HG02571 (cell line): ENCODE results near the gene PCK1.

Experiments
- ATAC-seq: cut with Tn5 transposase; IDR thresholded peaks from one replicate; pipeline ENCODE4 v1.9.1; 2021; ENCODE audit warnings: mild to moderate bottlenecking, moderate library complexity; ENCODE audit not compliant: unreplicated experiment

Gene PCK1

DNA sequence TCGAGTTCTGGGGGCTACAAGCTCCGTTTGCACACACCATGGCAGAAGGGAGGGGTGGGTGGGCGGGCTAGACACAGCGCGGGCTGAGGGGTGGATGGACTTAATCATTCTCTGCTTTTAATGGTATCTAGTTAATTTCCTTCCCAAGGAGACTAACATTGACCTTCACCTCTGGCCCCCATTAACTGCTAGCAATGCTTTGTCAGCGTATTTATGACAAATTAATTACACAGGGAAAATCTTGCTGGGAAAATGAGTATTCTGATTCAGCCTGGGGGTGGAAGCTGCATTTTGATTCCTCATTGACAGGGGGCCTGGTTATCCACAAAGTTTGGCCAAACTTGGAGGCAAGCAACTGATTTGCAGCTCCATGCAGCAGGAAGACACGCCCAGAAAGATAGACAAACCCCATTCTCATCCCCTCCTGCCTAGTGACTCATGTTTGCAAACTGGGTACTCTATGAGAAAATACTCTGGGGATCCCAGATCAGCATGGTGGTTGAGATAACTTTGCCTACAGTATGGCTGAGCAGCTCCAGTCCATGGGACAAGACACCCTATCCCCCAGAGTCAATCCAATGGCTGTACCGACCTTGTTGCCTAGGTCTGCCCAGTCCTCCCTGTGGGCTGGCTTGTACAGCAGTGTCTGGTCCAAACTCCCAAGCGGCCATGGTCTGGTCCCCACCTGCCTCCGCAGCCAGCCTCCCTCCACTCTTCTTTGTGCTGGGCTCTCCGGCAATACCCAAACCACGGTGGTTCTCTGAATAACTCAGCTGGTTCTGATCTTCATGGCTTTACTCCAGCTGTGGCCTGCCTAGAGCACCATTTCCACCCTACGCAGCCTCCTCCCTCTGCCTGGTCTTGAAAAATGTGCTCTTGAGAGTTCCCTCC lies 39.7 kb downstream of the PCK1 start:
- ATAC-seq, result peak; percentile 39

DNA sequence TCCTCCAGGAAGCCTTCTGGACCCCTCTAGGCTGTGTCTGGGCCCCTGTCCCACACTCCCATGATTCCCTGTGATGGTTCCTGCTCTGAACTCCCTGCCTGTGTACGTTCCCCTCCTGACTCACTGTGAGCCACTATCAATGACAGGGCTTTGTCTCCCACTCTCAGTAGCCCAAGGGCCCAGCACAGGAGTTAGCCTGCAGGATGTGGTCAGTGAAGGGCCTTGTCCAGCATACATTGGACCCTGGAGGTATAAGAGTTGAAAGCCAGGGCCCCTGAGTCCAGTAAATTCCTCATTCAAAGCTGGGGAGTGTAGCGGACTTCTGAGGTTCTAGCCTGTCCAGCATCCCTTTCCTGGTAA lies 40.3 kb downstream of the PCK1 start:
- no peak for ATAC-seq

DNA sequence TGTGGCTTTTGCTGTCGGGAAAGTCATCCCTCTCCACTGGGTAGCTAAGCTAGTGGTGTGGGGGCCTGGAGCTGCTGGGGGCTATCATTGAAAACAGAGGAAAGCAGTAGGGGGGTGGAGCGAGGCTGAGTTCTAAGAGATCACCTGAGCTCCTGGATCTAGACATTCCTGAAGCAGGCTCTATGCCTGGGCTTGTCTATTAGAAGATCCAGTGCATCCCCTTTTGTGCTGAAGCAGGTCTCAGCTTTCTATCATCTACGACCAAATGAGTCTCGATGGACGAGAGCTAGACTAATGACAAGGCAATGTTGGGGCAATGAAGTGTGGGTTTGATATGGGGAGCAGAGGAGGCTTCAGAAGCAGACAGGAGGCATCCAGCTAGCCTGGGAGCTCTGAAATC lies 40.8 kb downstream of the PCK1 start:
- no peak for ATAC-seq

DNA sequence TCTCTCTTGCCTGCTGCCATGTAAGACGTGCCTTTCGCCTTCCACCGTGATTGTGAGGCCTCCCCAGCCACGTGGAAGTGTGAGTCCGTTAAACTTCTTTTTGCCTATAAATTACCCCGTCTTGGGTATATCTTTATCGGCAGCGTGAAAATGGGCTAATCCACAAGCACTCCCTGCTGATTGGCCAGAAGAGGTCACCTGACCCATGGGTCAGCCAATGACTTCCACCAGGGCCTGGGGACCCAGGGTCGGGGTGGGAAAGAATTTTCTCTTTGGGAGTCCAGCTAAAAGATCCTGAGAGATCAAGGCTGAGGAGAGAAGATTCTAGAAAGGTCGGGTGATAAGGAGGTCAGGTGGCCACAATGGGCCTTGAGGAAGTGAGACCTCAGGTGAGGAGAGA lies 42.2 kb downstream of the PCK1 start:
- ATAC-seq, result no peak

DNA sequence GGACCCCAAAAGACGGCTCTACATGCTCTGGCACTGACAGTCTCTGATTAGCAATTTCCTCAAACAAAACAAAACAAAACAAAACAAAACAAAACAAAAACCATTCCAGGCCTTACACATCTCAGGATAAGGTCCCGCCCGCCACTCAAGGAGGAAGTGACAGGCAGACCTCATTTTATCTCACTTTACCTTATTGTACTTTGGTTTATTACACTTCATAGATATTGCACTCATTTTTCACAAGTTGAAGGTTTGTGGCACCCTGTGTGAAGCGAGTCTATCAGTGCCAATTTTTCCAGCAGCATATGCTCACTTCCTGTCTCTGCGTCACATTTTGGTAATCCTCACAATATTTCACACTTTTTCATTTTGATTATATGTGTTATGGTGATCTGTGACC lies 44.1 kb downstream of the PCK1 start:
- no peak for ATAC-seq

DNA sequence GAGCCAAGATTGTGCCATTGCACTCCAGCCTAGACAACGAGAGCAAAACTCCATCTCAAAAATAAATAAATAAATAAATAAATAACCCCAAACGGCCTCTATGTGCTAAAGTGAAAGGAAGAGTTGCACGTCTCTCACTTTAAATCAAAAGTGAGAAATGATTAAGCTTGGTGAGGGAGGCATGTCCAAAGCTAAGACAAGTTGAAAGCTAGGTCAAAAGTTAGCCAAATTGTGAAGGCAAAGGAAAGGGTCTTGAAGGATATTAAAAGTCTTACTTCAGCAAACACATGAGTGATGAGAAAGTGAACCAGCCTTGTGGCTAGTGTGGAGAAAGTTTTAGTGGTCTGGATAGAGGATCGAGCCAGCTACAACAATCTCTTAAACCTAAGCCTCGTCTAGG lies 45.0 kb downstream of the PCK1 start:
- ATAC-seq, result no peak

DNA sequence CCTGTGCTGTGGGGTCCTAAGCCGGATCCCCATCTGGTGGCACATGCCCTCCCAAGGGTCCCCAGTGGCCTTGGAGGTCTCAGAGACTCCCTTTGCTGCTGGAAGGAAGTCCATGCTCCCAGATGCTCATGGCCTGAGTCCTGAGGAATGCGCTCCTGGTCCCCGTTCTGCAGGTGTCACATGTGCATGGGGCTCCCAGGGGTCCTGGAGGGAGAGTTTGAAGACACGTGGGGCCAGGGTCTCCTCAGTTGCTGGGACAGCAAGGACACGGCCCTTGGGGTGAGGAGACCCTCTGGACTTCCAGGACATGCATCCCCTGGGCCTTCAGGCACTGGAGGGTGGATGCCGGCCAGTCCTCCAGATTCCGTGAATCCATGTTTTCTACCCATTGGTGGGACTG lies 47.6 kb downstream of the PCK1 start:
- no peak for ATAC-seq

DNA sequence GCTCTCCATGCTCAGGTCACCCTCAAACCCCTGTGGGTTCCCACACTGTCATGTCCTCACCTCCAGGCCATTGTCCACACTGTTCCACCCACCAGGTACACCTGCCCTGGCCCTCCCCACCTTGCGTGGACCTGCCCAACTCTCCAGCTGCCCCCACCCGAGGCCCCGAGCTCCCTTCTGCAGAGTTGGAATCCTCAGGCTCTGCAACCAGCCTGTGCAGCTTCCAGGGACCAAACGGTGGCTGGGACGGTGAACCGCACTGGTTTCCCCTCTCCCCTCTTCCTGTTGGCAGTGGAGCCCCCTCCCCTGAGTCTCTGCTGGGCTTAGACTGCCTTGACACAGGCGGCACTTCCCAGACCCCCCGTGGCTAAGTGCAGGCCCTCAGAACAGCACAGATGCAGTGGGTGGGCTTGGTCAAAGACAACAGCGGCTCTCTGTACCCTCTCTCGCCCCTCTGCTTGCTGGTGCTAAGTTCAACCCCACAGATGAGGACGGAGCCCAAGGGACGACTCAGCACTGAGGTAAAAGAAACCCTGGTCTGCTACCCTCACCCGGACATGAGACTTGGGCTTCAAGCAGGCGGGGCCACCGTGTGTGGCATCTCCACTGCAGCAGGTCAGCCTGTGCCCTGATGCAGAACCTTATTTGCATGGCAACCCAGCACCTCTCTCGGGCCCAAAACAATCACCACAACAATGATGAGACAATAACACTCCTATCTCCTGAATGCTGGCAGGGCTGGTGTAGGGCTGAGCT lies 48.4 kb downstream of the PCK1 start:
- ATAC-seq, result no peak

DNA sequence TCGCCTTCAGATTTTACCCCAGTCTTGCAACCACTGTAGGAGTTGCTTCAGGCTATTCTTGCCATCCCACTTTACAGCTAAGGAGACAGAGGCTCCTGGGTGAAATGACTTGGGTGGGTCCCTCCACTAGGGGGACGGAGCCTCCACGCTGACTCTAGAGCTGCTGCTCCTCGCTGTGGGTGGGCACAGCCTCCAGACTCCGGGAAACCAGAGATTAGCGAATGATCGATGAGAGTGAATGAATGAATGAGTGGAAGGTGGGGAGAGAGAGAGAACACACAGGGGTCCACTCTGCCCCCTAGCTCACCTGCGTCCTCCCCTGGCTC lies 48.9 kb downstream of the PCK1 start:
- ATAC-seq, result no peak

DNA sequence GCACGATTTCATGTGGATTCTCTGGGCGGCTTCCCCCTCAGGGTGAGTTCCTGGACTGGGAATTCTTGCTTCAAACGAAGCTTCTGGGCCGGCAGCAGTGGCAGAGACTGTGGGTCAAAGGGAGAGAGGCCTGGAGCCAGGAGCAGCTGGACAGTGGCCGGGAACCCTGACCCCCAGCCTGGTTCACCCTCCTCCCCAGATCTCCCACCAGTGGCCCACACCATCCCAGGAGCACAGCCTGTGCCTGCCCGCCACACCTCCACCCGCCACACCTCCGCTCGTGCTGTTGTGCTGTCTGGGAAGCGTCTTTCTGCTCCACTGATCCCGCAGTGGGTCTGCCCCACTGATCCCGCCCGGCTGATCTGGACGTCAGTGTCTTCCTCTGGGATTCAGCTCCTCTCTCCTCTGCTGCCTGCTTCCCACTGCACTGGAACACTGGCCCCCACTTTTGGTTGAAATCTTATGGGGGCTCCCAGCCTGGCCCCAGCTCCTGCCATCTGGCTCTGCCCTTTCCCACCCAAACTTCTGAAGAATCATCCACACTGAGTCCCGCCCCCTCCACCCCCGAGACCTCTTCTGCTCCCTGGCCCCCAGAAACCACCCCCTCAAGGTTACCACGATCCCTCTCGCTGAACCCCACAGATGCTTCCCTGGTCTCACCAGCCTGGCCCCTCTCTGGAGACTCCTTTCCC lies 49.5 kb downstream of the PCK1 start:
- ATAC-seq, result no peak

DNA sequence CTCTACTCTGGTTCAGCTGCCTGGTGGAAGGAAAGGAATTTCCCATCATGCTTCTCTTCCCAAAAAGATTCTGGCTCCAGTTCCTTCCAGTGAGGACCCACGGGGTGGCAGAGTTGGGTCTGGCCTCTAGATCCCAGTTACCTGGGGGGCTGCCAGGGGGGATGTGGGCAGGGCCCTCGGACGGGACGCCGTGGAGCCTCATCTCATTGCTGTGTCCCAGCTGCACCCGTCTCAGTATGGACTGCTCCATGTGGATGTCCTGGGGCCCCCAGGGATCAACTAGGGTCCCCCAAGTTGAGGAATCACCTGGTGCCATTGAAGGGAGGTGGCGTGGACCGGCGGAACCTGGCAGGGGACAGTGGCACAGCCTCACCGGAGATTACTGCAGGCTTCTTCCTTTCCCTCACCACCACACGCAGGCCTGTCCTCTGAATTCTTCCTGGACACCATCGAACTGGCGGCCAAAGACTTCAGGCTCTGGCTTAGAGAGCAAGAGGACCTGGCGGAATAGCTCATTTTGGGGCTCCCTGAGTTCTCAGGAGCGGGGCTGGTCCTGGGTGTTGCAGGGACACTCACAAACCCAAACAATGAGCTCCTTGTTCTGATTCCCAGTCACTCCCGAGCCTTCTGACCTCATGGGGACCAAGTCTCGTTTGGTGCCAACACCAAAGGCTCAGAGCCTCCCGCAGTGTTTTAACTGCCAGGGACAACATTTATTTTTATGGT lies 50.8 kb downstream of the PCK1 start:
- ATAC-seq, result no peak

DNA sequence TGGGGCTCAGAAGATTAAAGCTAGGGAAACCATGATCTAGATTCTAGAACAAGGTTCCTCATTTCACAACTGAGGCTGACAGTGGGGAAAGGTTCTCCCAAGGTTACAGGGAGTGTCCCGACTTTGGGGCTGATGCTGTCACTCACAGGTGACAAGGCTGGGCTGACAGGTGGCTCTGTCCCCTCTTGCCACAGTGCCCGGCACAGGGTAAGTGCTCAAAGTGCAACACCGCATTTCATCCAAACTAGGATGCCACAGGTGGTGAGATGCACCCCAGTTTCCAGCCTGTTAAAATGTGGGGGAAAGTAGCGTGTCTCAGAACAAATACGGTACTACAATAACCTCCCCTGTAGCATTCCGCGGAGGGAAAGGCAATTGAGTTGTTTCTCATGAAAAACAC lies 51.5 kb downstream of the PCK1 start:
- no peak for ATAC-seq

DNA sequence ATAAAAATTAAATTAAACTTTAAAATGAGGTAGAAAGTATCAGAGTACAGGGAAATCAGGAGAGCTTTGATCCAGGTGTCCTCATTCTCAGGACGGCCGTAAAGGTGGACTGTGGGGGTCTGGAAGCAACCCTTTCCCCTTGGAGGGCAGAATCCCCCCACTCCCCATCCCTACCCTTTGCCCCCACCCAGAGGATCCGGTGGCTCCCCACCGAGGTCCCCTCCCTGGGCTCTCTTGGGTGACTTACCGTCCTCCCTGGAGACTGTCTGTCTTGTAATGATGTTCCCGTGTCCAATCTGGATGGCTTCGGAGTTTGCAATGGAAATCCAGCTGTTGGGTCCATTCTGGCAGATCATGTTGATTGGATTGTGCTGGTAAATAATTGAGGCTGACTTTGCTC lies 52.0 kb downstream of the PCK1 start:
- no peak for ATAC-seq

DNA sequence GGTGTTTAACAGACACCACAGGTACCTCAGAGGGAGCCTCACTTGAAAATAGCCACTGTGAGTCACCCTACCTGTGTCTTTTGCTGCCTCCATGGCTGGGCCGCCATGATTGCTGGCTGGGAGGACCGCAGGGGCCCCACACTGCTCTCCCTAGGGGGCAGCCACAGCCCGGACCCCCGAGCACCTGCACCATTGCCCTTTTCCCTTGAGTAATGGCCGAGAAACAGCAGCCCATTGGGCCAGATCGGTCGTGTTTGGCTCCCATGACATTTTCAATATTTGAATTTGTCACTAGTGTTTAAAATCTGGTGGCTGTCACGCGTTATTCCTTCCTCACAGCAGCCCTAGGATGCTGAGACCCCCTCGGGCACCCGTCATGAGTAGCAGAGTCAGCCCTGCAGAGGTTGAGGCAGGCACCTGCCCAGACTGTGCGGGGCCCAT lies 52.6 kb downstream of the PCK1 start:
- ATAC-seq, result no peak

DNA sequence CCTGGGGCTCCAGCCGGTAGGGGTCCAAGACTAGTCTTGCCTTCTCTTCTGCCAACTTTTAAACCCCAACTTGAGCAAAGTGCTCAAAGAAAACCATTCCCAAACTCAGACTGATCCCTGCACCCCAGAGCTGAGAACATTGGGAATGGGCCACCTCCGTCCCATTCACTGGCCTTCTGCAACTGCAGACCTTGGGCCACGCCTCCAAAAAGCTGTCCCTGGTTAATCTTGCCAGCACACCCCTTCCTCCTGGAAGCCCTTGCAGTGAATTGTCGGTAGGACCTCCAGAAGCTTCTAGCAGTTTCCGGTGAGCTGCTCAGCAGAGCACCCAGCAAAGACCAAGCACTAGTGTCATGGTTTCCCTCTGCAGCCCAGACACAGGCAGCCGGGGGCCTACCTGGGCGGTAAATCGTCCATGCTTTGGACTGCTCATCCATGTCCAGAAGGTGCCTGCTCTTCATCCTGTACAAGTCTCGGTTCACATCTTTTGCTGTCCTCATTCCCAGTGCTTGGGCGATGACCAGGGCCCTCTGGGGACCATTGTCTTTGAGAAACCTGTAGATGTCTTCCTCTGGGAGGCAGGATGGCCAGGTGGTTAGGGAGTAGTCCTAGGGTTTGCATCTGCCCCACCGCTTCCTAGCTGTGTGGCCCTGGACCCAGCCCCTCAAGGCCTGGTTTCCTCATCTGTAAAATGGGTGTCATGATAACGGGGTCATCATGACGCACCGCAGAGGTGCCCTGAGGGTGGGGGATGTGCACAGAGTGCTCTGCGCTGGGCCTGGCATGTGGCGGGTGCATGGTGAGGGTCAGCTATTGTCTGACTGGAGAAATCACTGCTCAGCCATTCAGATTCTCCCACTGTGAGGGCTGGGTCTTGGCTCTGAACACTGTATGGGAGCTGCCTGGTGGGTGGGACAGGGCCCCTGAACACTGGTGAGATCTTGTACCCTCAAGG lies 53.9 kb downstream of the PCK1 start:
- no peak for ATAC-seq

DNA sequence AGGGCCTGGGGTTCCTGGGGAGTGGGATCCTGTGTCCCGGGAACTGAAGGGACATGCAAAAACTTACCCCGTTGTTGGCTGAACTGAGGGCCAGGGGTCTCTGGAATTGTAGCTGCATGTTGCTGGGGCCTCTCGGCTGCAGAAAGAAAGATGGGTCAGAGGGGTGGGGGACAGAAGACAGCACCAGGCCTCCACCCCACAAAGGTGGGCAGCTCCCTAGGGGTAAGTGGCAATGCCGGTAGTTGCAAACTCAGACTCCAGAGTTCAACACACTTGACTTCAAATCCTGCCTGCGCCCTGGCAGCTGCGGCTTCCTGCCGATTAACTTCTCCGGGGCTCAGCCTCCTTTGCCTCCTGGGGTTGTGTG lies 54.5 kb downstream of the PCK1 start:
- ATAC-seq, result no peak

DNA sequence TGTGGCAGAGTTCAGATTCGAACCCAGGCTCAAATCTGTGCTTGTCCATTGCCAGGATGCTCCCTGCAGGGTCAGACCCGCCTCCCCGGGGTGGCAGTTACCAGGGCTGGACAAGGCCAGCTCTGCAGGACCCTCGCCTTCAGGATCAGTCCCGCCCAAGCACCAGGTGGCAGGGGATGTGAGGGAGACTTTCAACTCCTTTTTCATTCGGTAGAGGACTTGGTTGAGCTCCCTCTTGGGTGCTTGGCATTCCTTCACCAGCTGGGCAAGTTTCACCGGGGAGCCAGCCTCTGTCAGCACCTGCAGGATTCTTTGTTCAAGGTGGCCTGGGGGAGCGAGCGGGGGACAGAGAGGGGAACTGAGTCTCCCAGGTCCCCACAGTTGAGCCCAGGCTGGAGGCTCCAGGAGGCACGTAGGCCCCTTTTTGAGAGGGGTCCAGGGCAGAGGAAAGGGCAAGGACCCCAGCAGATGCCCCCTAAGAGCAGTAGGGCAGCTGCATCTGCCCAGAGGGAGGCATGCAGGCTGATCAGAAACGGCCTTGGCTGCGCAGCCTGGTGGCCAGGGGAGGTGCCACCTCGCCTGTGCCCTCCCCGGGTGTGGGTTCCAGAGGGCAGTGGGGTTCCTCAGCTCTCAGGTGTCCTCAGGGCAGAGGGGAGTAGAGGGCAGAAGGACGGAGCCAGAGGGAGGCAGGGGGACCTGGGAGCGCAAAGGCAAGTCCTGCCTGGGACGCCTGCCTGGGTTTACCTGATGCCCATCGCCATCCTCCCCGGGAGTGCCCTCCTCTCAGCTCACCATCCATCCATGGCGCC lies 55.4 kb downstream of the PCK1 start:
- no peak for ATAC-seq

DNA sequence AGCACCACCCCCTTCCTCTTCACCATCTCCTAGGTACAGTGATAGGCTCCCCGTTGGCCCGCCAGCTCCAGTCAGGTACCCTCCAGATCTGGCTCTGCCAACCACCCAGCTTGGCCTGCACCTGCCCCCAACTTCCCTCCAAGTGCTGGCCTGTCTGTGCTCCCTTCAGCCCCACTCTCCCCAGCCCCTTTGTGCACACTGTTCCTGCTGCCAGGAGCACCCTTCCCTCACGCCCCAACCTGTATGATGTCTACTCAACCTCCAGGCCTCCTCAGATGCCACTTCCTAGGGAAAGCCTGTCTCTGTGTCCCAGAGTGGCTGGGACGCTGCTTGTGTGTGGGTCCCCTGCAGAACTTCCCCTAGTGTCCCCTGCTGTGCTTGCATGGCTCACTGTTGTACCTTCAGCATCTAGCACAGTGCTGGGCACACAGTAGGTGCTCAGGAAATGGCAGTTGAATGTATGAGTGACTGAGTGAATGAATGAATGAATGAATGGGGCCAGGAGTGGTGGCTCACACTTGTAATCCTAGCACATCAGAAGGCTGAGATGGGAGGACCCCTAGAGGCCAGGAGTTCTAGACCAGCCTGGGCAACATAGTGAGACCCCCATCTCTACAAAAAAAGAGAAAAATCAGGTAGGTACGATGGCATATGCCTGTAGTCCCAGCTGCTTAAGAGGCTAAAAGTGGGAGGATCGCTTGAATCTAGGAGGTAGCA lies 56.3 kb downstream of the PCK1 start:
- no peak for ATAC-seq
